HG03196 (cell line): ENCODE results near the gene TLNRD1.
"Not testable (repeated sequence)": the region's sequence is repeated elsewhere in the genome, so short reads cannot be mapped to it uniquely, and the experiment has no call there.

Source experiments
- ATAC-seq: cut with Tn5 transposase; IDR thresholded peaks from one replicate; pipeline ENCODE4 v1.9.1; 2021; ENCODE audit not compliant: unreplicated experiment

TLNRD1 gene

GRCh38 chr15:81000624-81001151, at the start of gene TLNRD1:
TLNRD1 (plus strand) TSS chr15:81000923; CDS start chr15:81002272, 1,349 bp downstream.
- ATAC-seq: peak; percentile 59

- no peak for ATAC-seq
Measured at GRCh38 chr15:80951941-80952340, 48.8 kb upstream of the TLNRD1 start.

DNA sequence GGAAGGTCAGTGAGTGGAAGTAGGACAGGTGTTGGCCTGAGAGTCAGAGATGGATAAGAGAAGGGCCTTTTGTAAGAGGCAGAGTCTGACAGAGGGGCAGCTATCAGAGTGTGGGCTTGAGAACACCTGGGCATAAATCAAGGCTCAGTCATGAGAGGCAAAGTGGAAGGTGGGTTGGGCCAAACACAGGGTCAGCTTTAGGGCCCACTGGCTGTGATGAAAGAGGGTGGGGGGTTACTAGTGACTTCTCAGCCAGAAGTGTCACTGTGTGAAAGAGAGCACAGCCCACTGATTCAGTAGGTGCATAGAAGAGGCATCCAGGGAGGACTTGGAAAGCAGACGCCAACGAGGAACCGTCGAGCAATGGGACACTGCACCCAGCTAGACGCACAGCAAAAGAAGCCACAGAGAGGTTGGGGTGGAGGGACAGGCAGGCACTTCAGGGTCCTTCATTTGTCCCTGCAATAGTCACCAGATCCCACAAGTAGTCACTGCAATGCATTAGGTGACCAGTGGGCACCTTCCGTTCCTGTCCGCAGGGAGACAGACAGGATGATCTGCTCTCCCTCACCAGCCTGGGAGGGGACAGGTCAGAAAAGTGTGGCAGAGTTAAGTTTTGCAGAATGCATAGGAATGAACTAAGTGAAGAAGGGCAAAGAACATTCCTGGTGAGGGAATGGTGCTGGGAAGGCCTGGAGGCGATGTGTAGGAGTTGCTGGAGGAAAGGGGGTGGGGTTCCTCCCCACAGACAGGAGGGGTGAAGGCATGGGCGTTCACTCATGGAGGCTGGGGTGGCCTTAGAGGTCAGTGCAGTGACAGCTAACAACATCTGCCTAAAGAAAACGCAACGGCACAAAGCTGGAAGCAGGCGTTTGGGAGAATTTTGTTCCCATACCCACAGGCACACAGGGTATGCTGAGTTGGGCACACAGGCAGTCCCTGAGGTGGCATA, 47.4 kb upstream of the TLNRD1 start:
- ATAC-seq: no peak

DNA sequence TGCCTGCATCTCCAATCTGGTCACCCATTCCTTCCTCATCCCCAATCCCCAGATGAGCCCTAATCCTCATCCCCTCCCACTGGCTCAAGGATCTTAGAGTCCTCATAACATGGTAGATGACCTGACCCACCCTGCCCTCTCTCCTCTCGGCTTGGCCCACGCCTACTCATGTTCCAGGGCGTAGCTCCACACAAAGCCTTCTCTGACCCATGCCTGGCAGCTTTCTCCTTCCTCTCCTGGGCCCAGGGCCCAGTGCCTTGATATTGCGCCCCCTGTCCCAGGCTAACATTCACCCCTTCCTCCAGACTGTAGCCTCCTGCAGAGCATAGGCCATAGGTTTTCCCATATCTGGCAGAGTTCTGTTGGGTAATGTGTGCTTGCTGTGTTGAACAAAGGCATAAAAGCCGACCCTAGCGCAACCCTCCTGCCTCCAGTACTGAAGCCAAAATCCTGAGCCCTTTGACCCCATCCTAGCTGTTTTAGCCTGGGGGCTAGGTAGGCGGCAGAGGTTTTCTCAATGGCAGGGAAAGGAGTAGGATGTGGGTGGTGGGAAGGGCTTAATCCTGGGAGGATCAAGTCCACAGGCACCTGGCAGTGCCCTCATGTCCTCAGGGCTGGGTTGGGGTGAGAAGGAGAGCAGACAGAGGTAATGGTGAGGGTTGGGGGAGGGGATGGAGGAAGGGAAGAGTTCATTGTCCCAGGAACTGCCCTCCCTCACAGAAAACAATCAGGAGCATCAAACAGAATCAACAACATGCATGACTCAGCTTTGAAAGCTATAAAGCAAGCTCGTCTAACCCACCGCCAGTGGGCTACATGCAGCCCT, 46.6 kb upstream of the TLNRD1 start:
- no peak for ATAC-seq

DNA sequence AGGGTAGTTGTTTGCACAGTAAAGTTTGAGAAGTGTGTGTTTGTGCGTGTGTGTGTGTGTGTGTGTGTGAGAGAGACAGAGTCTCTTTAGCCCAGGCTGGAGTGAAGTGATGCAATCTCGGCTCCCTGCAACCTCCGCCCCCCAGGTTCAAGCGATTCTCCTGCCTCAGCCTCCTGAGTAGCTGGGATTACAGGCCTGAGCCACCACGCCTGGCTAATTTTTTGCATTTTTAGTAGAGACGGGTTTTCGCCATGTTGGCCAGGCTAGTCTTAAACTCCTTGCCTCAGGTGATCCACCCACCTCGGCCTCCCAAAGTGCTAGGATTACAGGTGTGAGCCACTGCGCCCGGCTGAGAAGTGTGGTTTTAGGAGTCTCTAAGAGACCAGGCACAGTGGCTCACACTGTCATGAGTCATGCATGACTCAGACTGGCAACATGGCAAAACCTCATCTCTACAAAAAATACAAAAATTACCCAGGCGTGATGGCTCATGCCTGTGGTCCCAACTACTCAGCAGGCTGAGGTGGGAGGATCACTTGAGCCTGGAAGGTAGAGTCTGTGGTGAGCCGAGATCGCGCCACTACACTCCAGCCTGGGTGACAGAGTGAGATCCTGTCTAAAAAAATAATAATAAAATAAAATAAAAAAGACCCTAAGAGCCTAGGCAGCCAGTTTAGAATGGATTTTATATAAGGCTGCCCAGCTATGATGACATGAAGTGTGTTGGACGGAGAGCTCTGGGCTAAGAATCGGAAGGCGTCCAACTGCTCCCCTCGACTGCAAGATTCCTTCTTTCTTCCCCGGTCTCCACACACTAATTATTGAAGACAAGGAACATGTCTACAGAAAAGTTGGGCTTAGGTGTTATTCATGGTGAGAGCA, 44.9 kb upstream of the TLNRD1 start:
- ATAC-seq: not testable (repeated sequence)

GRCh38 chr15:80957556-80957955, 43.2 kb upstream of the TLNRD1 start:
- no peak for ATAC-seq

DNA sequence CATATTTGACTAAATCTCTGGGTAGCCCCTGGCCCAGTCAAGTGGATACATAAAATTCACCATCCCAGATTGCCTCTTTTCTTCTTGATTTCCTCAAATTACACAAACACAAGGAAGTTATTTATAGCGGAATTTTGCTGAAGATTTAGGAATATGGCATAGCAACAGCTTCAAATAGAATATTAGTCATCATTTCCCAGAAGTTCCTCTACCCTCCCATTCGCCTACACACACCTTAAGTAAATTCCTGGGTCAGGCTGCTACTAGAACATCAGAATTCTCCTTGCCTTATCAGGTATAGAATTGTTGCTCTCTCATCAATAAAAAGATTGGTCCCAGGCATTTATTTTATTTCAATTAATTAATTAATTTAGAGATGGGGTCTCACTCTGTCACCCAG, 42.7 kb upstream of the TLNRD1 start:
- no peak for ATAC-seq

DNA sequence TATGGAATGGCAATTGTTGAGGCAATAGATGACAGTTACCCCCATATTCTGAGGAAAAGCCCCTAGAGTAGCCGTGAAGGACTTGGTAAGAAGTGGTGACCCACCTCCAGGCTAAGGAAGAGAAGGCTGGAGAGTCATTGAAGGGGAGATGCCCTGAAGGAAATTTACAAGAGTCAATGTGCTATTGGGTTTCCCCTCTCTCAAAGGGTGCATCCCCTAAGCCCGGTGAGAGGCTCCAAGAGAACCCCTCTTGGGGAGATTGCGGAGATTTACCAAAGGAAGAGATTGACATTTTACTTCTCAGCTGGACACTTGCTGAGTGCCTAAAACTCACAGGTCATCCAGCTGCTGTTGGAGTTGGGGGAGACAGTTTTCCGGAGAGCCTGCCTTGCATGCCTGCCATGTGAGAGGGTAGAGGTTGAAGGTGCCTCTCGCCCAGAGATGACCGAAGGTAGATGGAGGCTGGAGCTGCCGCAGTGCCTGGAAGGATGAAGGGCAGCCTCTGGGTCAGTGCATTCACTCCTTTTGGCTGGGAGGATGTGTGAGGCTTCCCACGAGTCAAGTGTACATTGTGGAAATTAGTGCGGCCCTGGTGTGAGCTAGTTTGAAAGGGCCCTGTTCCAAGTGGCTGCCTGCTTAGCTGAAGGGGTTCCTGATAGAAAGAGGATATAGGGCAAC, 41.8 kb upstream of the TLNRD1 start:
- ATAC-seq: no peak

GRCh38 chr15:80965454-80965853, 35.3 kb upstream of the TLNRD1 start:
- not testable (repeated sequence) for ATAC-seq

- ATAC-seq: no peak
Measured at GRCh38 chr15:80966431-80967197, 34.1 kb upstream of the TLNRD1 start.

DNA sequence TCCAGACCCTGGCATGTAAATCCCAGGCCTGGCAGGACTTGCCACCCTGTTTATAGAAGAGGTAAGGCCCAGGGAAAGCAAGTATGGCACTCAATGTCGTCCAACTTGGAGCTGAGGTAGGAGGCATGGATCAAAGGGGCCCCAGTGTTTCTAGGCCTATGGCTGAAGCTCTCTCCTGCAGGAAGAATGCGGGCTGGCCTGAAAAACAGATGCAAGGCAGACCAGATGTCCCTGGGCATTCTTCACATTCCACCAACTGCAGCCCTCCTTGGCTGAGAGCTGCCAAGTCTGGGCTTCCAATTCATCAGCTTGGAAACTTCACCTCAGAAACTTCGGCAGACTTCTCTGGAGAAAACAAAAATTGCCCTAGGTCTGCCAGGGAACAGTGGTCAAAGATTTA, 33.3 kb upstream of the TLNRD1 start:
- ATAC-seq: no peak

DNA sequence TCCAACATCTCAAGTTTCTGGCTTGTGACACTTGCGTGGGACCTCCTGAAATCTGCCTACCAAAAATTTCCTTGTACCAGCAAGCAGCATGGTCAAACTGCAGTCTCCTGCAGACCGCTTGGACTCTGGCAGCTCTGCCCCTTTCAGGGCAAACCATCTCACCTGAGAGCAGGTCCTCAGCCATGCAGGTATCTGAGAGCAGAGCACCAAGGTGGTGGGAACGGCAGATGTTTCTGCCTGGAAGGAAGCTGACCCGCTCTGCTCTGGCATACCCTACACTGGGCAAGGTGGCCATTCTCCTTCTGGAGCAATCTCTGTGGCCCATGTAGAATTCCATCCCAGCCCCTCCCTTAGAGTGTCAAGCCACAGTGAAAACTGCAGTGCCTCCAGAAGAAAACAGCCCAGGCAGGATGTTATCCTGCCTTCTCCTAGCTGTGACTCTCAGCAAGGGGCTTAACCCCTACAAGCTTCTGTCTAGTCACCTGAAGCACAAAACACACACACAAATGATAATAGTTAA, 32.7 kb upstream of the TLNRD1 start:
- no peak for ATAC-seq

GRCh38 chr15:80969316-80969715, 31.4 kb upstream of the TLNRD1 start:
- no peak for ATAC-seq

GRCh38 chr15:80970018-80970657, 30.6 kb upstream of the TLNRD1 start:
- no peak for ATAC-seq

DNA sequence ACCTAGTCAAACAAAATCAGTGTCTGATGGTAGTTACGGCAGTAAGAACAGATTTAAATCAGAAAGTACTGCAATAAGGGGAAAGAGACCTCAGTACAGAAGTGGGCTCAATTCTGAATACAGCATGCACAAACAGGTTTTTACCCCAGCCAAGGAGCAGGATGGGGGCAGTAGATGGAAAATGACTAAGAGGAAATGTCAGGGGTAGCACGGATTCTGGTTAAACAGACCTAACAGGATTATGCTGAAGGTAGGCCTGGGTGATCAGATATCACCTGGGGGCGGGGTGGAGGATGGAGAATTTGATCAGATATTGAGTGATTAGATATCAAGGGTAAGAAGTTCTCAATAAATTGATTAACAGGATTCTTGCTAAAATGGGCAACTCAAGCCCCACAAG, 30.1 kb upstream of the TLNRD1 start:
- no peak for ATAC-seq

DNA sequence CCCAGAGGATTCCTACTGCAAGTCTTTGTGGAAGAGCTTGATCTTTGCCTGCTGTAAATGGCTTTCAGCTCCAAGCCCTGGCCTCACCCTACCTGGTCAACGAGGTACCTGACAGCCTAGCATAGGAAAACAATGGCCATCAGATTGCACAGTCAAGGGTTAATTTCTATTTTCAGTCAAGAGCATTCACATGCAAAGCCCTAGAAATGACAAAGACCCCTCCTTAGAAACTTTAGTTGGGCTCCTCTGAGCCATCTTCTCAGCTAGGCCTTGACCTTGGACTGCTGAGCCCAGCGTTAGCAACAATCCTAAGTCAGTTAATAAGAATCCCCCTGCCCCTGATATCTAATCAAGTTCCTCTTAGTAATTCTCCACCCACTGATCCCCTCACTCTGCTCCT, 29.6 kb upstream of the TLNRD1 start:
- ATAC-seq: no peak

GRCh38 chr15:80972276-80972675, 28.4 kb upstream of the TLNRD1 start:
- no peak for ATAC-seq

DNA sequence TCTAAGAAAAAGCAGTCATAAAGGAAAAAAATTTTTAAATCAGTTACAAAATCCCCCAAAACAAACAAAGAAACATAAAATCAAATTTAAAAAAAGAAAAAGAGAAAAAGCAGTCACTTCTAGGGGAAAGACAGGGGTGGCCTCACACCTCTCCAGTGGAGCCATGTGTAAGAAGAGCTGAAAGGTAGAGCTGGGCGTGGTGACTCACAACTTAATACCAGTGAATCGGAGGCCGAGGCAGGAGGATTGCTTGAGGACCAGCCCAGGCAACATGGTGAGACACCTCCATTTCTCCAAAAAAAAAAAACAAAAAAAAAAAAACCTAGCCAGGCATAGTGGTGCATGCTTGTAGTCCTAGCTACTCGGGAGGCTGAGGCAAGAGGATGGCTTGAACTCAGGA, 25.8 kb upstream of the TLNRD1 start:
- no peak for ATAC-seq

GRCh38 chr15:80976851-80977250, 23.9 kb upstream of the TLNRD1 start:
- ATAC-seq: no peak
